AG09309 (cell line): ENCODE measurements around the gene IMPG1.

Experiments used
- DNase-seq: peaks from one replicate; pipeline ENCODE4 v3.0.0-alpha.2; 2010; ENCODE audit warnings: low read depth
- H3K4me3 ChIP-seq: 2 replicates; pipeline ENCODE4 v1.5.1; 2011; ENCODE audit warnings: mild to moderate bottlenecking, low read depth, low read length, moderate library complexity; ENCODE audit not compliant: control insufficient read depth
- TF ChIP-seq, protein P1 (sequence below): IDR thresholded peaks from 2 replicates; pipeline ENCODE4 v1.5.1; 2011; ENCODE audit warnings: mild to moderate bottlenecking, low read depth, low read length, inconsistent platforms; ENCODE audit not compliant: insufficient read depth, control insufficient read depth; ENCODE audit errors: missing control alignments

Gene IMPG1

DNA sequence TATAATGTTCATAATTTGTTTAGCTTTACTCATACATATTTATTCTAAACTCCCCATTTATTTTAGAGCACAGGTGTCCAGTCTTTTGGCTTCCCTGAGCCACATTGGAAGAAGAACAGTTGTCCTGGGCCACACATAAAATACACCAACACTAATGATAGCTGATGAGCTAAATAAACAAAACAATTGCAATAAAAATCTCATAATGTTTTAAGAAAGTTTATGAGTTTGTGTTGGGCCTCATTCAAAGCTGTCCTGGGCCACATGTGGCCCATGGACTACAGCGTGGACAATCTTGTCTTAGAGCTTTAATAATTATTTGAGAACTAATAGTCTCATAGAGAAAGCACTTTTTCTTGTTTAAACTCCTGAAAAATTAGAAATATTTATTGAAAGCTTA lies 192.2 kb downstream of the IMPG1 start:
- H3K4me3 ChIP-seq: no peak overlapping the region
- DNase-seq: no peak
- TF ChIP-seq, protein P1, sequence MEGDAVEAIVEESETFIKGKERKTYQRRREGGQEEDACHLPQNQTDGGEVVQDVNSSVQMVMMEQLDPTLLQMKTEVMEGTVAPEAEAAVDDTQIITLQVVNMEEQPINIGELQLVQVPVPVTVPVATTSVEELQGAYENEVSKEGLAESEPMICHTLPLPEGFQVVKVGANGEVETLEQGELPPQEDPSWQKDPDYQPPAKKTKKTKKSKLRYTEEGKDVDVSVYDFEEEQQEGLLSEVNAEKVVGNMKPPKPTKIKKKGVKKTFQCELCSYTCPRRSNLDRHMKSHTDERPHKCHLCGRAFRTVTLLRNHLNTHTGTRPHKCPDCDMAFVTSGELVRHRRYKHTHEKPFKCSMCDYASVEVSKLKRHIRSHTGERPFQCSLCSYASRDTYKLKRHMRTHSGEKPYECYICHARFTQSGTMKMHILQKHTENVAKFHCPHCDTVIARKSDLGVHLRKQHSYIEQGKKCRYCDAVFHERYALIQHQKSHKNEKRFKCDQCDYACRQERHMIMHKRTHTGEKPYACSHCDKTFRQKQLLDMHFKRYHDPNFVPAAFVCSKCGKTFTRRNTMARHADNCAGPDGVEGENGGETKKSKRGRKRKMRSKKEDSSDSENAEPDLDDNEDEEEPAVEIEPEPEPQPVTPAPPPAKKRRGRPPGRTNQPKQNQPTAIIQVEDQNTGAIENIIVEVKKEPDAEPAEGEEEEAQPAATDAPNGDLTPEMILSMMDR: no peak

DNA sequence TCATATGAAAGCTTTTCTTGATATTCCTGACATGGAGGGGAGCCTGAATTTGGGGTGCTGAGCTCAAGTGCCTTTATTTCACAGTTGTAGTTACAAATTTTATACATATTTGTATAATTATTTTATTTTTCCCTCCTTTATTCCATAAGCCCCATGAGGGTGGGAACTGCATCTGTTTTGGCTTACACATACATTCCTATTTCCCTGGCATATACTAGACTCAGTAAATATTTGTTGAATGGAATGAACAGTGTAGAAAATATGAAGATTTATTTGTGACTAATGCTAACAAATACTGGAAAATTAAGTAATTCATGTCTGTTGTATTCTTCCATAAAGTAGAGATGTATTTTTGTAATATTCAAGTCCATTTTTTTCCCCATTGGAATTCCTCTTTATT lies 196.3 kb downstream of the IMPG1 start:
- H3K4me3 ChIP-seq: no peak overlapping the region
- no peak for DNase-seq
- TF ChIP-seq, protein P1: no peak

DNA sequence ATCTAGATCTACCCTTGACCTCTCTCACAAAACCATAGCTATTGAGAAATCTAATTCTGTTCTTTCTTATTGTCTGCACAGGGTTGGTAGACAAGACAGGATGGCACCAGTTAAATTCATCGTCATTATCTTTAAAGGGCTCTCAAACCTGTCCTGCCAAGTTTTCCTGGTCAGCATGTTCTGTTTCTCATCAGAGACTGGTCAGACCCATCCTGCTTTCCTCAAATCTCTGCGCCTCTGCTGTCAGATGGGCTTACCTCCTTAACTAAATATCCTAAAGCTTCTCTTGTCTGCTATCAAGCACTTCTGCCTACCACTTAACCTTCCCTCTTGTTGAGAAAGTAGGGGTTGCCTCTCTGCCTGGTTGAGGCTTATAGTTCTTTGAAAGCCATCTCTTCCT lies 198.2 kb downstream of the IMPG1 start:
- no peak for DNase-seq
- H3K4me3 ChIP-seq: no peak overlapping the region
- TF ChIP-seq, protein P1: no peak
